ENCODE data around the gene HSD17B1. TPM values are rescaled to one million over a fixed set of nuclear protein-coding genes. Genes with fewer than 3 reads are reported as not detected.

HSD17B1 gene
- total and polyA plus RNA-seq, 2 of the 13 experiments (the other 11 are each of a cell fraction or from before 2014, with no cell fraction given) = 0.54 to 0.93 TPM

DNA sequence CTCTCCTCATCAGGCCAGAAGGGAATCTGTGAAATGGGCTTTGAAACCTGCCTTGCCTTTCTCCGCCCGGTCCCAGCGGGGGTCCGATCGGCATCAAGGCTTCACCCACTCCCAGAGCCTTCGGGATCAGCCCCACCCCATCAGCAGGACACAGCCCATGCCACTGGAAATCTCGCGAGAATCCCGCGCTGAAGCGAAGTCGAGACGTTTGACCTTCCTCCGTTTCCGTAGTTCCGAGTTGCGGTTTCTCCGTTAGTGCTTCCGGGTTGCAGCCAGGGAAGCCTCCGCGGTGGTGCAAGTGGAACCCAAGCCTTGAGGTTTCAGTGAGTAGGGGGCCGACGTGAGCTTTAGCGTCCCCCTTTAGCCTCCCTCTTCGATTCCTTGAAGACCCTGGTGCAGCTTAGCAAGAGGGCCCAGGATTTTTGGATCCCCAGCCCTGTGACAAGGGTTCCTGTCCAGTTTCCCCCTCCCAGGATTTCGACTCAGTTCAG, 9.2 kb downstream of the HSD17B1 start, which contains the start of gene COASY (continued):
- peak; percentile 87 for TF ChIP-seq RXRB (CRISPR knock-in tag; IDR thresholded peaks at IDR 0.05; ENCODE audit: borderline replicate concordance)
- TF ChIP-seq NR2F2 (IDR thresholded peaks at IDR 0.05; ENCODE audit: borderline replicate concordance, low read depth) = peak; percentile 12; the same call in 1 of the 2 replicates
- TF ChIP-seq ZNF431 (CRISPR knock-in tag; IDR thresholded peaks at IDR 0.05; ENCODE audit: borderline replicate concordance, low read depth) = 0 out of 2 replicates have a peak, but pooled peaks have one; percentile 75
- TF ChIP-seq PHF20 (CRISPR knock-in tag; IDR thresholded peaks at IDR 0.05) = peak; percentile 95
- TF ChIP-seq ZNF589 (CRISPR knock-in tag; conservative IDR thresholded peaks at IDR 0.05) = peak; percentile 92; the same call in 1 of the 2 replicates
- TF ChIP-seq PHB2 (IDR thresholded peaks at IDR 0.05; ENCODE audit: partially characterized antibody) = no peak
- no peak for TF ChIP-seq PBX3 (CRISPR knock-in tag; IDR thresholded peaks at IDR 0.05; ENCODE audit: borderline replicate concordance)
- no peak for TF ChIP-seq ZNF512B (CRISPR knock-in tag; IDR thresholded peaks at IDR 0.05; ENCODE audit: borderline replicate concordance)
- peak; percentile 50; the same call in 1 of the 2 replicates for TF ChIP-seq ZFP82 (CRISPR knock-in tag; IDR thresholded peaks at IDR 0.05; ENCODE audit: borderline replicate concordance)
- TF ChIP-seq ZNF30 (CRISPR knock-in tag; IDR thresholded peaks at IDR 0.05) = no peak
- no peak; the same call in 1 of the 2 replicates for TF ChIP-seq MXD3 (CRISPR knock-in tag; IDR thresholded peaks at IDR 0.05)
- TF ChIP-seq HMGXB4 (CRISPR knock-in tag; IDR thresholded peaks at IDR 0.05; ENCODE audit: borderline replicate concordance in 1 of 2, low read depth in 1 of 2) = peak; percentile 82 to 85; a peak in 2 of 4 replicates
- no peak for TF ChIP-seq GABPA (IDR thresholded peaks at IDR 0.05; ENCODE audit: low read depth, low read length)
- peak; percentile 98 for TF ChIP-seq GABPA (CRISPR knock-in tag; IDR thresholded peaks at IDR 0.05; ENCODE audit: low read depth)
- peak; percentile 3; the same call in 1 of the 2 replicates for TF ChIP-seq CHD4 (IDR thresholded peaks at IDR 0.05; ENCODE audit: borderline replicate concordance, low read length)
- no peak for TF ChIP-seq FOXA1 (IDR thresholded peaks at IDR 0.05)
- TF ChIP-seq FOXA1 (CRISPR knock-in tag; IDR thresholded peaks at IDR 0.05) = no peak
- TF ChIP-seq IKZF5 (CRISPR knock-in tag; IDR thresholded peaks at IDR 0.05) = peak; percentile 88
- 0 out of 2 replicates have a peak, but pooled peaks have one; percentile 82 for TF ChIP-seq RELA (CRISPR knock-in tag; IDR thresholded peaks at IDR 0.05)
- no peak; the same call in 1 of the 2 replicates for TF ChIP-seq ZNF232 (CRISPR knock-in tag; IDR thresholded peaks at IDR 0.05; ENCODE audit: borderline replicate concordance)
- no peak; the same call in 1 of the 2 replicates for TF ChIP-seq ZNF761 (CRISPR knock-in tag; conservative IDR thresholded peaks at IDR 0.05)
- TF ChIP-seq KDM3A (CRISPR knock-in tag; IDR thresholded peaks at IDR 0.05; ENCODE audit: low read depth) = peak; percentile 17; the same call in 1 of the 2 replicates
